Measurements from ENCODE around the gene COG3.

DNA sequence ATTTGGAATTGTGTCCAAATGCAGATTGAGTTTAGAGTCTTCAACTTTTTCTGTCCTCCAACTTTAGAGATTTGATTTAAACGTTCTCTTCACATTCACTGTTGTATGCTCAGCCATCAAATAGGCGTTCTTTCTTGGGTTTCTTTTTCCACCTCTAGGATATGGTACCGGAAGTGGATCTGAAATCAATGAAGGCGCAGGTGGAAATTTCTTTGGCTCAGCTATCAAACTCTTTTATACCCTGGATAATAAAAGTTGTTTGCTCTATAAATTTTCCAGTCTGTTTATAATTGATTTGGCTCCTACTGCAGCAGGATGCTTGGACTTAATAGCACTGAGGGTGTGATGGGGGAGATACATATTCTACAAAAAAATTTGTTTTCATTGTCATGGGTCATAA, 1.6 kb downstream of the COG3 start:
- no peak for TF ChIP-seq POLR2A (IDR thresholded peaks at IDR 0.05)
- TF ChIP-seq, protein P1, sequence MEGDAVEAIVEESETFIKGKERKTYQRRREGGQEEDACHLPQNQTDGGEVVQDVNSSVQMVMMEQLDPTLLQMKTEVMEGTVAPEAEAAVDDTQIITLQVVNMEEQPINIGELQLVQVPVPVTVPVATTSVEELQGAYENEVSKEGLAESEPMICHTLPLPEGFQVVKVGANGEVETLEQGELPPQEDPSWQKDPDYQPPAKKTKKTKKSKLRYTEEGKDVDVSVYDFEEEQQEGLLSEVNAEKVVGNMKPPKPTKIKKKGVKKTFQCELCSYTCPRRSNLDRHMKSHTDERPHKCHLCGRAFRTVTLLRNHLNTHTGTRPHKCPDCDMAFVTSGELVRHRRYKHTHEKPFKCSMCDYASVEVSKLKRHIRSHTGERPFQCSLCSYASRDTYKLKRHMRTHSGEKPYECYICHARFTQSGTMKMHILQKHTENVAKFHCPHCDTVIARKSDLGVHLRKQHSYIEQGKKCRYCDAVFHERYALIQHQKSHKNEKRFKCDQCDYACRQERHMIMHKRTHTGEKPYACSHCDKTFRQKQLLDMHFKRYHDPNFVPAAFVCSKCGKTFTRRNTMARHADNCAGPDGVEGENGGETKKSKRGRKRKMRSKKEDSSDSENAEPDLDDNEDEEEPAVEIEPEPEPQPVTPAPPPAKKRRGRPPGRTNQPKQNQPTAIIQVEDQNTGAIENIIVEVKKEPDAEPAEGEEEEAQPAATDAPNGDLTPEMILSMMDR (IDR thresholded peaks at IDR 0.05), result no peak
